Measurements from ENCODE around the gene PLA2G2C. TPM values are rescaled to one million over a fixed set of nuclear protein-coding genes. Genes with fewer than 3 reads are reported as not detected.
A peak's percentile ranks its signal among the peaks of the same experiment; 100 is the strongest.

PLA2G2C gene
- total and polyA plus RNA-seq, 2 of the 13 experiments (the other 11 are each of a cell fraction or from before 2014, with no cell fraction given): not detected

DNA sequence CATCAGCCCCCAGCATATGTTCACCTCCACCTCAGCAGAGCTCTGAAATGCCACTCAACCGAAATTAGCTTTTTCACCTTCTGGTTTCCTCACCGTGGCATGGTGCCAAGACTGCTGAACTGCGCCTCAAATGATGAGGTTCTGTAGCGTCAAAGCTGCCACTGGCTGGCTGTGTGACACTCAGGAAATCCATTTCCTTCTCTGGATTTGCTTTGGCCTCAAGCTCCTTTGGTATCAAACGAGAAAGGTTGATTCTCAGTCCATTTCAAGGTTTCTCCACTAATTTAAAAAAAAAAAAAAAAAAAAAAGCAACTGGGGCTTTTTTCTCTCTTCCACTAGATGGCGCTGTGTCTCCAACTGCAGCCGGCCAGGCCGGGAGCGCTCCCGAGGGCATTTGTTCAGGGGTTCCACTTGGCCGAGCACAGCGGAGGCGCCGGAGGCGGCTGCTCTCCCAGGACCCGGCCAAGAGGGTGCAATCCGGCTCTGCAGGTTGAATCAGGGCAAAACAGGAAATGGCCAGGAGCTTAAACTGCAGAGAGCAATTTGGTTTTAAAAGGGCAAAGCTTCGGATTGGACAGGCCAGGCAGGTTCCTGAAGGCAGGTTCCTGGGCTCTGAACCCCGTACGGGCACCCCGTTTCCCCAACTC is 26.5 kb upstream of the PLA2G2C start (continued):
- TF ChIP-seq, protein P1, sequence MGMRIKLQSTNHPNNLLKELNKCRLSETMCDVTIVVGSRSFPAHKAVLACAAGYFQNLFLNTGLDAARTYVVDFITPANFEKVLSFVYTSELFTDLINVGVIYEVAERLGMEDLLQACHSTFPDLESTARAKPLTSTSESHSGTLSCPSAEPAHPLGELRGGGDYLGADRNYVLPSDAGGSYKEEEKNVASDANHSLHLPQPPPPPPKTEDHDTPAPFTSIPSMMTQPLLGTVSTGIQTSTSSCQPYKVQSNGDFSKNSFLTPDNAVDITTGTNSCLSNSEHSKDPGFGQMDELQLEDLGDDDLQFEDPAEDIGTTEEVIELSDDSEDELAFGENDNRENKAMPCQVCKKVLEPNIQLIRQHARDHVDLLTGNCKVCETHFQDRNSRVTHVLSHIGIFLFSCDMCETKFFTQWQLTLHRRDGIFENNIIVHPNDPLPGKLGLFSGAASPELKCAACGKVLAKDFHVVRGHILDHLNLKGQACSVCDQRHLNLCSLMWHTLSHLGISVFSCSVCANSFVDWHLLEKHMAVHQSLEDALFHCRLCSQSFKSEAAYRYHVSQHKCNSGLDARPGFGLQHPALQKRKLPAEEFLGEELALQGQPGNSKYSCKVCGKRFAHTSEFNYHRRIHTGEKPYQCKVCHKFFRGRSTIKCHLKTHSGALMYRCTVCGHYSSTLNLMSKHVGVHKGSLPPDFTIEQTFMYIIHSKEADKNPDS (CRISPR knock-in tag; IDR thresholded peaks at IDR 0.05): no peak
- no peak for TF ChIP-seq NR1H2 (CRISPR knock-in tag; IDR thresholded peaks at IDR 0.05; ENCODE audit: borderline replicate concordance, low read depth)
- TF ChIP-seq TEF (CRISPR knock-in tag; IDR thresholded peaks at IDR 0.05): no peak
- TF ChIP-seq EED (CRISPR knock-in tag; IDR thresholded peaks at IDR 0.05): no peak
- TF ChIP-seq KLF12 (CRISPR knock-in tag; IDR thresholded peaks at IDR 0.05; ENCODE audit: borderline replicate concordance): no peak
- no peak for TF ChIP-seq TEAD2 (CRISPR knock-in tag; IDR thresholded peaks at IDR 0.05)
- TF ChIP-seq, protein P2, sequence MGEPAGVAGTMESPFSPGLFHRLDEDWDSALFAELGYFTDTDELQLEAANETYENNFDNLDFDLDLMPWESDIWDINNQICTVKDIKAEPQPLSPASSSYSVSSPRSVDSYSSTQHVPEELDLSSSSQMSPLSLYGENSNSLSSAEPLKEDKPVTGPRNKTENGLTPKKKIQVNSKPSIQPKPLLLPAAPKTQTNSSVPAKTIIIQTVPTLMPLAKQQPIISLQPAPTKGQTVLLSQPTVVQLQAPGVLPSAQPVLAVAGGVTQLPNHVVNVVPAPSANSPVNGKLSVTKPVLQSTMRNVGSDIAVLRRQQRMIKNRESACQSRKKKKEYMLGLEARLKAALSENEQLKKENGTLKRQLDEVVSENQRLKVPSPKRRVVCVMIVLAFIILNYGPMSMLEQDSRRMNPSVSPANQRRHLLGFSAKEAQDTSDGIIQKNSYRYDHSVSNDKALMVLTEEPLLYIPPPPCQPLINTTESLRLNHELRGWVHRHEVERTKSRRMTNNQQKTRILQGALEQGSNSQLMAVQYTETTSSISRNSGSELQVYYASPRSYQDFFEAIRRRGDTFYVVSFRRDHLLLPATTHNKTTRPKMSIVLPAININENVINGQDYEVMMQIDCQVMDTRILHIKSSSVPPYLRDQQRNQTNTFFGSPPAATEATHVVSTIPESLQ (CRISPR knock-in tag; conservative IDR thresholded peaks at IDR 0.05): no peak
- no peak for TF ChIP-seq SRSF9 (IDR thresholded peaks at IDR 0.05; ENCODE audit: borderline replicate concordance, insufficient read depth, low read depth, low read length, poor library complexity, severe bottlenecking)
- TF ChIP-seq ZBTB4 (CRISPR knock-in tag; IDR thresholded peaks at IDR 0.05; ENCODE audit: borderline replicate concordance): 0 out of 2 replicates have a peak, but pooled peaks have one; percentile 66
- TF ChIP-seq MLLT10 (CRISPR knock-in tag; IDR thresholded peaks at IDR 0.05): no peak
- no peak for TF ChIP-seq GZF1 (CRISPR knock-in tag; IDR thresholded peaks at IDR 0.05)
- no peak for TF ChIP-seq MAFK (conservative IDR thresholded peaks at IDR 0.05 in 1 of 2, IDR thresholded peaks at IDR 0.05 in 1 of 2; ENCODE audit: low read length in 2 of 2)
- no peak for TF ChIP-seq HOXA3 (CRISPR knock-in tag; IDR thresholded peaks at IDR 0.05)
- TF ChIP-seq HCFC1 (IDR thresholded peaks at IDR 0.05; ENCODE audit: low read depth, low read length): no peak
- no peak for TF ChIP-seq SMAD3 (CRISPR knock-in tag; IDR thresholded peaks at IDR 0.05)
- TF ChIP-seq SP4 (CRISPR knock-in tag; IDR thresholded peaks at IDR 0.05): no peak
- no peak for TF ChIP-seq PHF8 (CRISPR knock-in tag; IDR thresholded peaks at IDR 0.05)
- no peak for TF ChIP-seq KDM3A (CRISPR knock-in tag; IDR thresholded peaks at IDR 0.05; ENCODE audit: low read depth)
- no peak for TF ChIP-seq HHEX (CRISPR knock-in tag; IDR thresholded peaks at IDR 0.05)
- TF ChIP-seq PAWR (CRISPR knock-in tag; IDR thresholded peaks at IDR 0.05; ENCODE audit: borderline replicate concordance): no peak
- TF ChIP-seq ZNF274 (CRISPR knock-in tag; IDR thresholded peaks at IDR 0.05): no peak
- no peak for TF ChIP-seq ARNT (IDR thresholded peaks at IDR 0.05)

All from HepG2 (cell line).